ENCODE results near the gene FOXN3. TPM values are rescaled to one million over a fixed set of nuclear protein-coding genes. Genes with fewer than 3 reads are reported as not detected.

Gene FOXN3
- total and polyA plus RNA-seq, 2 experiments from 2014 or later: 98.9 to 167 TPM

DNA sequence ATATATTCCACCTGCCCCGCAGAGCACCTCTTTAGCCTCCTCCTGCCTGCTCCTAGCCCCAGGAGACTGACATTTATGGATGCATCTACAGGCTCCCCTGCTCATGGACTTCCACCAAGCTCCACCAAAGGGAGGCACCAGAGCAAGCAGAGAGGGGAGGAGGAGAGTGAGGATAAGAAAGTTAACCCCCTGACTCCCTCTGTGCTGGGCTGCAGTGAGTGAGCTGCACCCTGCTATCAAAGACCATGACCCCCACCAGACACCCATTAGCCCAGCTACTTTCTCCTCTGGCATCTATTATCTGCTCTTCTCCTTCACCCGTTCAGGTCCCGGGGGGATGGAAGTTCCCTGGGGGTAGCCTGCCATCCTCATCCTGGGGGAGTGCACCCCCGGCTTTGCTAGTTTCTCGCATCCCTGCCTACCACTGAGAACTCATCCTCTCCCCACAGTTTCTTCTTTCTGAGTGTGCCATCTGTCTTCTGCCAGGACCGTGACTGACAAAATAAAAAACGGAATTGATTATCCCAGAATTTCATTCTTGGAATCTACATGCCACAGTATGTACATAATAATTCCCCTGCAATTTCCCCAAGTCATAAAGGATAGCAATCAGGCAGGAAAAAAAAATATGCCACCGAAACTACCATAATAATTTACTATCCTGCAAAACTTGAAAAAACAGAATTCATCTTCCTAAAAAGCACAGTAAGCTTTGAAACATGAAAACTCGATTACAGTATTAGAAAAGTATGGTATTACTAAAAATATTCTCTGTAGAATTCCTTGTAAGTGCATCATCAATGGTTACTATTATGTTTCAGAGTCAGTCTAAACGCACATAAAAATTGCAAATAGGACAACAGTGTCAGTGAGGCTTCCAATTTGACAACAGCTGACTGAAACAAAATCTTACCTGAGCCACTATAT is 45.2 kb downstream of the FOXN3 start:
- H3K27me3 ChIP-seq (ENCODE audit: insufficient read depth): no peaks in the 10 kb centered on the region
- Mint-ChIP-seq H3K36me3 (ENCODE audit: low read depth) (peaks cover 37% of the 10 kb centered on the region), H3K4me1 (peaks cover 62% of the 10 kb centered on the region), H3K27ac (peak overlapping the region; percentile 79), H3K27me3 (ENCODE audit: insufficient read depth, low read depth, poor library complexity) (peaks cover 15% of the 10 kb centered on the region), H3K4me3 (no peak overlapping the region; the same call in 2 of the 3 replicates), H3K9me3 (peaks cover 5% of the 10 kb centered on the region; the same call in 2 of the 3 replicates)
- DNase-seq (ENCODE audit: low spot score) (no peak), ATAC-seq (peak; percentile 65)
- H3K36me3 ChIP-seq (ENCODE audit: insufficient read depth): no peaks in the 10 kb centered on the region
- H4K20me1 ChIP-seq (replicated peaks; ENCODE audit: insufficient read depth): peaks cover 39% of the 10 kb centered on the region
- 0 out of 2 replicates have a peak overlapping the region, but pooled peaks have one; percentile 66 for H3K27ac ChIP-seq (ENCODE audit: low read depth)
- H3K79me2 ChIP-seq (replicated peaks; ENCODE audit: insufficient read depth): peaks cover 100% of the 10 kb centered on the region
- H3K9me2 ChIP-seq (ENCODE audit: insufficient read depth): no peaks in the 10 kb centered on the region
- peaks cover 67% of the 10 kb centered on the region for H3K4me1 ChIP-seq (ENCODE audit: insufficient read depth)
- H3K4me2 ChIP-seq: peak overlapping the region; percentile 53
- 0 out of 2 replicates have a peak, but pooled peaks cover 7% of the 10 kb centered on the region for H3F3A ChIP-seq (replicated peaks; ENCODE audit: low read depth)
- no peak for TF ChIP-seq POLR2AphosphoS5 (IDR thresholded peaks at IDR 0.05; ENCODE audit: low read depth)
- TF ChIP-seq, protein P1, sequence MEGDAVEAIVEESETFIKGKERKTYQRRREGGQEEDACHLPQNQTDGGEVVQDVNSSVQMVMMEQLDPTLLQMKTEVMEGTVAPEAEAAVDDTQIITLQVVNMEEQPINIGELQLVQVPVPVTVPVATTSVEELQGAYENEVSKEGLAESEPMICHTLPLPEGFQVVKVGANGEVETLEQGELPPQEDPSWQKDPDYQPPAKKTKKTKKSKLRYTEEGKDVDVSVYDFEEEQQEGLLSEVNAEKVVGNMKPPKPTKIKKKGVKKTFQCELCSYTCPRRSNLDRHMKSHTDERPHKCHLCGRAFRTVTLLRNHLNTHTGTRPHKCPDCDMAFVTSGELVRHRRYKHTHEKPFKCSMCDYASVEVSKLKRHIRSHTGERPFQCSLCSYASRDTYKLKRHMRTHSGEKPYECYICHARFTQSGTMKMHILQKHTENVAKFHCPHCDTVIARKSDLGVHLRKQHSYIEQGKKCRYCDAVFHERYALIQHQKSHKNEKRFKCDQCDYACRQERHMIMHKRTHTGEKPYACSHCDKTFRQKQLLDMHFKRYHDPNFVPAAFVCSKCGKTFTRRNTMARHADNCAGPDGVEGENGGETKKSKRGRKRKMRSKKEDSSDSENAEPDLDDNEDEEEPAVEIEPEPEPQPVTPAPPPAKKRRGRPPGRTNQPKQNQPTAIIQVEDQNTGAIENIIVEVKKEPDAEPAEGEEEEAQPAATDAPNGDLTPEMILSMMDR (conservative IDR thresholded peaks at IDR 0.05; ENCODE audit: low read depth in 2 of 2): 0 out of 4 replicates have a peak, but pooled peaks of 1 of the 2 experiments have one; percentile 19
- no peak overlapping the region for H3K4me3 ChIP-seq
- no peak overlapping the region for H2AFZ ChIP-seq

DNA sequence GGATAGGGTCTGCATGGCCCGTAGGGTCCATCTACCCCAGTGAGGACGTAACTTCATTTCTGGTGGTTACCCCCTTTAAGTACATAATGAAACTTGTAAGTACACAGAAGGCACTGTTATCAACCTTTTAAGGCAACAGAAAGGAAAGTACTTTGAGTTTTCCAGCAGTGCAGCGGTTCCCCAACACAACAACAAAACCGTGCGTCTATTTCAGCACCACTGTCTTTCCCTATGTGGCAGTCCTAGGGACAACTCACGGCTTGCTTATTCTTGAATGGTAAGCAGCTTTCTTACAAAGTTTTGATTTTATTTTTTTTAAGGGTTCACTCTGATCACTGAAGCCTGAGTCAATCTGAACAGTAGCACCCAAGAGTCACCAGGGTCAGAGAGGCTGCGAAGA is 46.3 kb downstream of the FOXN3 start:
- H3K27ac ChIP-seq (ENCODE audit: low read depth): peak overlapping the region; percentile 66
- no peaks in the 10 kb centered on the region for H3K9me2 ChIP-seq (ENCODE audit: insufficient read depth)
- no peak for ATAC-seq
- TF ChIP-seq, protein P1 (conservative IDR thresholded peaks at IDR 0.05; ENCODE audit: low read depth in 2 of 2): no peak
- TF ChIP-seq CREB1 (CRISPR knock-in tag; IDR thresholded peaks at IDR 0.05; ENCODE audit: low read depth): no peak
- TF ChIP-seq, protein P2, sequence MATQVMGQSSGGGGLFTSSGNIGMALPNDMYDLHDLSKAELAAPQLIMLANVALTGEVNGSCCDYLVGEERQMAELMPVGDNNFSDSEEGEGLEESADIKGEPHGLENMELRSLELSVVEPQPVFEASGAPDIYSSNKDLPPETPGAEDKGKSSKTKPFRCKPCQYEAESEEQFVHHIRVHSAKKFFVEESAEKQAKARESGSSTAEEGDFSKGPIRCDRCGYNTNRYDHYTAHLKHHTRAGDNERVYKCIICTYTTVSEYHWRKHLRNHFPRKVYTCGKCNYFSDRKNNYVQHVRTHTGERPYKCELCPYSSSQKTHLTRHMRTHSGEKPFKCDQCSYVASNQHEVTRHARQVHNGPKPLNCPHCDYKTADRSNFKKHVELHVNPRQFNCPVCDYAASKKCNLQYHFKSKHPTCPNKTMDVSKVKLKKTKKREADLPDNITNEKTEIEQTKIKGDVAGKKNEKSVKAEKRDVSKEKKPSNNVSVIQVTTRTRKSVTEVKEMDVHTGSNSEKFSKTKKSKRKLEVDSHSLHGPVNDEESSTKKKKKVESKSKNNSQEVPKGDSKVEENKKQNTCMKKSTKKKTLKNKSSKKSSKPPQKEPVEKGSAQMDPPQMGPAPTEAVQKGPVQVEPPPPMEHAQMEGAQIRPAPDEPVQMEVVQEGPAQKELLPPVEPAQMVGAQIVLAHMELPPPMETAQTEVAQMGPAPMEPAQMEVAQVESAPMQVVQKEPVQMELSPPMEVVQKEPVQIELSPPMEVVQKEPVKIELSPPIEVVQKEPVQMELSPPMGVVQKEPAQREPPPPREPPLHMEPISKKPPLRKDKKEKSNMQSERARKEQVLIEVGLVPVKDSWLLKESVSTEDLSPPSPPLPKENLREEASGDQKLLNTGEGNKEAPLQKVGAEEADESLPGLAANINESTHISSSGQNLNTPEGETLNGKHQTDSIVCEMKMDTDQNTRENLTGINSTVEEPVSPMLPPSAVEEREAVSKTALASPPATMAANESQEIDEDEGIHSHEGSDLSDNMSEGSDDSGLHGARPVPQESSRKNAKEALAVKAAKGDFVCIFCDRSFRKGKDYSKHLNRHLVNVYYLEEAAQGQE (IDR thresholded peaks at IDR 0.05; ENCODE audit: unreplicated experiment): no peak

More for the DNA sequence above, 46.3 kb downstream of the FOXN3 start:
- Histone ChIP-seq H3K79me2 (replicated peaks; ENCODE audit: insufficient read depth) (peaks cover 100% of the 10 kb centered on the region), H3K4me1 (ENCODE audit: insufficient read depth) (peaks cover 78% of the 10 kb centered on the region), H2AFZ (no peak overlapping the region), H3F3A (replicated peaks; ENCODE audit: low read depth) (0 out of 2 replicates have a peak, but pooled peaks cover 7% of the 10 kb centered on the region), H3K36me3 (ENCODE audit: insufficient read depth) (no peaks in the 10 kb centered on the region), H3K4me3 (no peak overlapping the region), H3K27me3 (ENCODE audit: insufficient read depth) (no peaks in the 10 kb centered on the region), H4K20me1 (replicated peaks; ENCODE audit: insufficient read depth) (peaks cover 42% of the 10 kb centered on the region), H3K4me2 (0 out of 2 replicates have a peak overlapping the region, but pooled peaks have one; percentile 53)
- Mint-ChIP-seq H3K27me3 (ENCODE audit: insufficient read depth, low read depth, poor library complexity) (peaks cover 15% of the 10 kb centered on the region), H3K27ac (peak overlapping the region; percentile 79), H3K4me1 (peaks cover 68% of the 10 kb centered on the region), H3K4me3 (no peak overlapping the region), H3K9me3 (peaks cover 5% of the 10 kb centered on the region; the same call in 2 of the 3 replicates), H3K36me3 (ENCODE audit: low read depth) (peaks cover 37% of the 10 kb centered on the region)
- DNase-seq (ENCODE audit: low spot score): no peak

All from GM23338 (cell line).